Measurements from ENCODE around the gene LIMCH1. TPM values are rescaled to one million over a fixed set of nuclear protein-coding genes. Genes with fewer than 3 reads are reported as not detected.

Gene LIMCH1
- polyA plus RNA-seq, 1 of the 3 experiments (the other 2 are of a cell fraction) = 1.2 TPM

GRCh38 chr4:41628936-41629335, 91.0 kb downstream of the LIMCH1 start:
- Histone ChIP-seq H3K4me1 (ENCODE audit: control insufficient read depth in 1 of 2, insufficient read depth in 2 of 2, low read depth in 1 of 2, low read length in 1 of 2) (peaks cover 0 to 15% of the 10 kb centered on the region in 2 experiments; a peak in 1 of 4 replicates), H3K4me3 (ENCODE audit: low read depth in 2 of 2, low read length in 1 of 2) (no peak overlapping the region), H4K20me1 (ENCODE audit: insufficient read depth) (no peaks in the 10 kb centered on the region), H3K9ac (no peak overlapping the region), H3K9me2 (no peaks in the 10 kb centered on the region), H2AFZ (ENCODE audit: low read depth) (no peak overlapping the region), H3K36me3 (replicated peaks in 1 of 2; ENCODE audit: control insufficient read depth in 1 of 2, insufficient read depth in 2 of 2, low read length in 1 of 2) (no peaks in the 10 kb centered on the region), H3F3A (replicated peaks; ENCODE audit: insufficient read depth) (no peaks in the 10 kb centered on the region), H3K9me3 (no peaks in the 10 kb centered on the region), H3K79me2 (ENCODE audit: insufficient read depth) (no peaks in the 10 kb centered on the region), H3K27me3 (ENCODE audit: insufficient read depth) (no peaks in the 10 kb centered on the region), H3K27ac (ENCODE audit: low read depth in 2 of 2, low read length in 1 of 2) (no peak overlapping the region), H3K4me2 (no peak overlapping the region)
- ChIA-PET POLR2A (no interaction called here), CTCF (interaction anchor here (1.0 kb wide), 1 partner anchor 652 kb away, joined by 3 read pairs; no protein-coding TSS in a partner anchor)
- DNase-seq = no peak
- 42% methylated on average over 2 of the region's 2 CpGs for WGBS (ENCODE audit: low lambda C conversion rate)
- TF ChIP-seq, protein P1, sequence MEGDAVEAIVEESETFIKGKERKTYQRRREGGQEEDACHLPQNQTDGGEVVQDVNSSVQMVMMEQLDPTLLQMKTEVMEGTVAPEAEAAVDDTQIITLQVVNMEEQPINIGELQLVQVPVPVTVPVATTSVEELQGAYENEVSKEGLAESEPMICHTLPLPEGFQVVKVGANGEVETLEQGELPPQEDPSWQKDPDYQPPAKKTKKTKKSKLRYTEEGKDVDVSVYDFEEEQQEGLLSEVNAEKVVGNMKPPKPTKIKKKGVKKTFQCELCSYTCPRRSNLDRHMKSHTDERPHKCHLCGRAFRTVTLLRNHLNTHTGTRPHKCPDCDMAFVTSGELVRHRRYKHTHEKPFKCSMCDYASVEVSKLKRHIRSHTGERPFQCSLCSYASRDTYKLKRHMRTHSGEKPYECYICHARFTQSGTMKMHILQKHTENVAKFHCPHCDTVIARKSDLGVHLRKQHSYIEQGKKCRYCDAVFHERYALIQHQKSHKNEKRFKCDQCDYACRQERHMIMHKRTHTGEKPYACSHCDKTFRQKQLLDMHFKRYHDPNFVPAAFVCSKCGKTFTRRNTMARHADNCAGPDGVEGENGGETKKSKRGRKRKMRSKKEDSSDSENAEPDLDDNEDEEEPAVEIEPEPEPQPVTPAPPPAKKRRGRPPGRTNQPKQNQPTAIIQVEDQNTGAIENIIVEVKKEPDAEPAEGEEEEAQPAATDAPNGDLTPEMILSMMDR (IDR thresholded peaks at IDR 0.05) = no peak
- TF ChIP-seq IRF3 (IDR thresholded peaks at IDR 0.05; ENCODE audit: low read depth, low read length) (no peak), TAF1 (IDR thresholded peaks at IDR 0.05; ENCODE audit: borderline replicate concordance, low read depth, low read length) (no peak), SIN3A (IDR thresholded peaks at IDR 0.05; ENCODE audit: borderline replicate concordance, low read depth, low read length) (no peak), GATA2 (CRISPR knock-in tag; IDR thresholded peaks at IDR 0.05) (no peak), NFIC (IDR thresholded peaks at IDR 0.05; ENCODE audit: borderline replicate concordance) (no peak), YY1 (IDR thresholded peaks at IDR 0.05; ENCODE audit: low read depth) (no peak), RFX5 (IDR thresholded peaks at IDR 0.05; ENCODE audit: low read length) (no peak), JUND (IDR thresholded peaks at IDR 0.05) (no peak)

DNA sequence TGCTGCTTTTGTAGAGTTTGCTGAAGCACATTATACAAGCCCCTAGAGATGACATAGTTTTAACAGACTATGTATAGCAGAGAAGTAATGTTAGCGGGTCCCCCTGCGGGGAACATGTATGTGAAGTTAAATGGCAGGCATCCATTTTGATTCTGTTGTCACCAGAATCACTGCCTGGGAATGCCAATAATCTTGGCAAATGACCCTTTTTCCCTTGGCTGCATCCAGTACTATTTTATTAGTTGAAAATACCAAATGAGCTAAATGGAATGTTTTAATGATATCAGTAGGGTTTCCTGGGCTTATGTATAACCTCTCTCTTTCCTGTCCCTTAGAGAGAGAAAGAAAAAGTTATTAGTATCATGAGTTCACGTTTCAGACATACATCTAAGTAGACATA, 93.6 kb downstream of the LIMCH1 start:
- POLR2A ChIA-PET = no interaction called here
- no peaks in the 10 kb centered on the region for H3K36me3 ChIP-seq (replicated peaks in 1 of 2; ENCODE audit: control insufficient read depth in 1 of 2, insufficient read depth in 2 of 2, low read length in 1 of 2)
- no peak overlapping the region for H3K4me3 ChIP-seq (ENCODE audit: low read depth in 2 of 2, low read length in 1 of 2)
- no peaks in the 10 kb centered on the region for H3F3A ChIP-seq (replicated peaks; ENCODE audit: insufficient read depth)
- no peak for TF ChIP-seq FOSL2 (IDR thresholded peaks at IDR 0.05; ENCODE audit: borderline replicate concordance, low read depth)
- no peak for TF ChIP-seq JUND (IDR thresholded peaks at IDR 0.05)
- no peak for TF ChIP-seq RXRA (IDR thresholded peaks at IDR 0.05; ENCODE audit: borderline replicate concordance, low read depth)
- TF ChIP-seq NRF1 (IDR thresholded peaks at IDR 0.05; ENCODE audit: low read depth, low read length) = no peak
- no peak for TF ChIP-seq CHD2 (IDR thresholded peaks at IDR 0.05; ENCODE audit: low read length, partially characterized antibody)
- H3K4me2 ChIP-seq = no peak overlapping the region
- no peaks in the 10 kb centered on the region for H3K27me3 ChIP-seq (ENCODE audit: insufficient read depth)
- no peaks in the 10 kb centered on the region for H3K9me2 ChIP-seq
- DNase-seq = no peak
- CTCF ChIA-PET = no interaction called here
- 75% methylated on average over 3 of the region's 3 CpGs for WGBS (ENCODE audit: low lambda C conversion rate)
- H4K20me1 ChIP-seq (ENCODE audit: insufficient read depth) = no peaks in the 10 kb centered on the region
- peaks cover 0 to 11% of the 10 kb centered on the region in 2 experiments; a peak in 1 of 4 replicates for H3K4me1 ChIP-seq (ENCODE audit: control insufficient read depth in 1 of 2, insufficient read depth in 2 of 2, low read depth in 1 of 2, low read length in 1 of 2)
- no peak overlapping the region for H3K9ac ChIP-seq
- H3K79me2 ChIP-seq (ENCODE audit: insufficient read depth) = no peaks in the 10 kb centered on the region
- H3K9me3 ChIP-seq = no peaks in the 10 kb centered on the region
- H2AFZ ChIP-seq (ENCODE audit: low read depth) = no peak overlapping the region
- H3K27ac ChIP-seq (ENCODE audit: low read depth in 2 of 2, low read length in 1 of 2) = no peak overlapping the region
